Astrocyte of the cerebellum (primary cell): ENCODE data around the gene SLC39A10.
A peak's percentile ranks its signal among the peaks of the same experiment; 100 is the strongest.
"Not testable (repeated sequence)": the region's sequence is repeated elsewhere in the genome, so short reads cannot be mapped to it uniquely, and the experiment has no call there.

Source experiments
- DNase-seq: peaks from one replicate; pipeline ENCODE4 v3.0.0-alpha.2; 2011; ENCODE audit warnings: low read depth
- H3K4me3 ChIP-seq: 2 replicates; pipeline ENCODE4 v1.5.1; 2011; ENCODE audit warnings: mild to moderate bottlenecking, low read depth, low read length, moderate library complexity
- CTCF ChIP-seq: IDR thresholded peaks from 2 replicates; pipeline ENCODE4 v1.5.1; 2012; ENCODE audit warnings: low read length, low read depth, moderate library complexity, mild to moderate bottlenecking; ENCODE audit errors: missing control alignments
- in situ Hi-C: cut with HindIII; loops from 2 replicates; pipeline ENCODE4 v1.10.0; 2017; ENCODE audit warnings: low sequenced_read_pairs

SLC39A10 gene

DNA sequence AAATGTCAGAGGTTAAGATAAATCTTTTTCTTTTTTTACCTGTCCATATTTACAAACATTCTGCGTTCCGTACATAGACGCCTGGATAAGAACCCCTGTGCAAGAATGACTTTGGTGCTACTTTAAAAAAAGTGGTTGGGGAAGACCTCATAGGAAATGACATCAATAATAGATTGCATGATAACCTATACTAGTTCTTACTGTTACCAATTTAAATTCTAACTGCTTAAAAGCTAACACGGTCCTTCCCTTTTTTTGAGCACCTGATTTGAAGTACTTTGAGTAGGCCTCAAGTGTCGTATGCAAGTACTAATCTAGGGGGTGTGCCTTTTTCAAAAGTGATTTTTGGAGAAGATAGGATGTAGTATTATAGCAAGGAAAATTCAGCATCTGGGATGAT, 2.1 kb downstream of the SLC39A10 start:
- H3K4me3 ChIP-seq, result peak overlapping the region; percentile 90
- in situ Hi-C loops, result no loop called here
- no peak for TF ChIP-seq CTCF
- DNase-seq, result no peak

DNA sequence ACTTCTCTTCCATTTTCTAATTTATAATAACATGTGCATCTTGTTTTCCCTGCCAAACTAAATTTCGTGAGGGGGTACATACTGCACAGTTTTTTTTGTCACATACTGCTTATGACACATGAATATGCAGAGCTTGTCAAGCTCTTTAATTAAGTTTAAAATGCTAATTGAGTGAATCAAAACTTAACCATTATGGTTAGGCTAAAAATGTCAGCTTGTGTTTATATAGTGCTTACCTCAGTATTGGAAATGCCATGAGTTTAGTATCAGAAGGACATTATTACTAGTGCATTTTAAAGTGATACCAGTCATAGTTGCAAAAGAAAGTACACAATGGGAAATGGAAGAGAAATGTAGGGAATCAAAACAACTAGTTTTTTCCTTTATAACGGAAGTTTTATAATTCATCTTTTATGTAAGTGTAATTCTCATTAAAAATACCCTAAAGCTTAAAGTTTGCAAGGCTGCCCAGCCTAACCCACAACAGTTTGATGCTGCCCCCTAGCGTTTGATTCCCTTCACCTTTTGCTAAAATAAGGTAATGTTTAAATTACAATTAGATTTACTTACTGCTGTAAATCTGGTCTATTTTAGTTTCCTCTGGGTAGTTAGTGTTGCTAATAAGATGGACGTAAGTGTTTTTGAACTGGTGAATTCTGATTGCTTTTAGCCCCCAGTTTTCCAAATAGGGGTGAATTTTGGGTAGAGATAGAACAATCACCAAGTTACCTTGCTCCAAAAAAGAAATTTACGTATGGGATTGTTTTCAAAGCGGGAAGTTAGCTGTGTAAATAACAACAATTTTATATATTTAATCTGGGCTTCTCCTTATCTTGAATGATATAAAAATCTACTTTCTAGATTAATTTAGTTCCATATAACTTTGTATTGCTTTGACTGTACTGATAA, 3.2 kb downstream of the SLC39A10 start:
- peak; percentile 75 for TF ChIP-seq CTCF
- in situ Hi-C loops, result loop anchor here (5.0 kb wide), 1 partner anchor 277 kb away; no protein-coding TSS in a partner anchor
- DNase-seq, result peak; percentile 78
- peak overlapping the region; percentile 90 for H3K4me3 ChIP-seq

GRCh38 chr2:195662138-195662537, 5.1 kb downstream of the SLC39A10 start:
- DNase-seq, result no peak
- TF ChIP-seq CTCF, result no peak
- H3K4me3 ChIP-seq, result no peak overlapping the region
- in situ Hi-C loops, result loop anchor here (5.0 kb wide), 1 partner anchor 275 kb away; no protein-coding TSS in a partner anchor

- no peak for TF ChIP-seq CTCF
- no peak for DNase-seq
- no peak overlapping the region for H3K4me3 ChIP-seq
- in situ Hi-C loops, result loop anchor here (5.0 kb wide), 1 partner anchor 274 kb away; no protein-coding TSS in a partner anchor
These were observed 6.0 kb downstream of the SLC39A10 start for GRCh38 chr2:195663007-195663406.

DNA sequence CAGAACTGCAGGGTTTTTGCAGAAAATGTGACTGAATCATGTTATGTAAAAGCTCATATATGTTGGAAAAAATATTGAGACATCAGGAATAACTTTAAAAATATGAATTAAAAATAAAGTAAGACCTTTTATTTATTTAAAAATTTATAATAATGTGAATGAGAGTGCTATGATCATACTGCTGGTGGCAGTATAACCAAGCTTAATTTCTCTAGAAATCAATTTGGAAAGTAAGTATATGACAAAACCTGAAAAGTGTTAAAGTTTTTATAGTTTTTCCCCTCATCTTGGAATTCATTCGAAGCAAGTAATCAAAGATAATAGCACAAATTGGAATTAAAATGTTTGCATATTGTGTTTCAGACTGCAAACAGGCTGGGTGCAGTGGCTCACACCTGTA, 7.5 kb downstream of the SLC39A10 start:
- in situ Hi-C loops, result loop anchor here (5.0 kb wide), 1 partner anchor 273 kb away; no protein-coding TSS in a partner anchor
- no peak for TF ChIP-seq CTCF
- H3K4me3 ChIP-seq, result no peak overlapping the region
- no peak for DNase-seq

- H3K4me3 ChIP-seq, in situ Hi-C loops, DNase-seq: not testable (repeated sequence)
These were observed 8.1 kb downstream of the SLC39A10 start for GRCh38 chr2:195665153-195665552.

DNA sequence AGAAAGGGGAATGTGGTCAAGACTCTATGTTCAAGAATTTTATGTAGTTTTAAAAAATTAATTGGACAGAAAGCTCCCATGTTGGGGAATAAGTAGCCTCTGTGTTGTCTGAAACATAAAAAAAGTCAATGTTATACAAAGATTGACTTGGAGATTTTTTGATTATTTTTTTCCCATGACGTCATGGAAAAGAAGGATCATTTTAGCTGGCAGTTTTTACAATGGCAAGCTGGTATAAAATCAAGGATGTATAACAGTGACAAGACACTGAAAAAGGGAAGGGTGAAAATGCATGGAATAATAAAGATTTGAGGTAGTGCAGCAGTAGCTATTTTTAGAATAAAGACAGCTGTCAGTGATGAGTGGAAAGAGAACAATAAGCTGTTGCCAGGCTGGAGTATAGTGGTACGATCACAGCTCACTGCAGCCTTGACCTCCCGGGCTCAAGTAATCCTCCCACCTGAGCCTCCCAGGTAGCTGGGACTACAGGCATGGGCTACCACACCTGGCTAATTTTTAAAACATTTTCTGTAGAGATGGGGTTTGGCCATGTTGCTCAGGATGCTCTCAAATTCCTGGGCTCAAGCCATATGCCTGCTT, 9.2 kb downstream of the SLC39A10 start:
- in situ Hi-C loops, result no loop called here
- H3K4me3 ChIP-seq, result no peak overlapping the region
- TF ChIP-seq CTCF, result no peak

More for the DNA sequence above, 9.2 kb downstream of the SLC39A10 start:
- no peak for DNase-seq
